CD14-positive monocyte (primary cell): ENCODE measurements around the gene CPB1. TPM values are rescaled to one million over a fixed set of nuclear protein-coding genes. Genes with fewer than 3 reads are reported as not detected.

Experiments
- DNase-seq, 3 donors: peaks; one replicate each; pipeline ENCODE4 v3.0.0-alpha.2; 2011 to 2022
- H2AFZ ChIP-seq: 2 replicates; pipeline ENCODE4 v1.6.0; 2012; ENCODE audit warnings: mild to moderate bottlenecking, low read depth, low read length, inconsistent platforms; ENCODE audit not compliant: insufficient read depth, poor library complexity, severe bottlenecking
- H3K27ac ChIP-seq, 2 donors: 1 replicate in 1 of 2; 2 replicates in 1 of 2; pipeline ENCODE4 v1.5.1; 2012 to 2013; ENCODE audit warnings: low read length in 2 of 2, control low read depth in 1 of 2, inconsistent platforms in 1 of 2, low read depth in 1 of 2, mild to moderate bottlenecking in 1 of 2
- H3K27me3 ChIP-seq, 2 donors: one replicate each; pipeline versions ENCODE4 v1.6.0 to v1.6.1; 2011 to 2013; ENCODE audit warnings: low read length in 2 of 2; ENCODE audit not compliant: control insufficient read depth in 2 of 2, insufficient read depth in 2 of 2
- H3K36me3 ChIP-seq, 2 donors: replicated peaks in 1 of 2; 1 replicate in 1 of 2; 2 replicates in 1 of 2; pipeline versions ENCODE4 v1.5.1 to v1.6.1; 2012 to 2013; ENCODE audit warnings: low read length in 2 of 2, control low read depth in 1 of 2, inconsistent platforms in 1 of 2, mild to moderate bottlenecking in 1 of 2; ENCODE audit not compliant: insufficient read depth in 2 of 2, control insufficient read depth in 1 of 2
- H3K4me1 ChIP-seq, 2 donors: 1 replicate in 1 of 2; 2 replicates in 1 of 2; pipeline versions ENCODE4 v1.5.1 to v1.6.1; 2012 to 2013; ENCODE audit warnings: low read length in 2 of 2, control low read depth in 1 of 2, inconsistent platforms in 1 of 2, mild to moderate bottlenecking in 1 of 2, moderate library complexity in 1 of 2; ENCODE audit not compliant: insufficient read depth in 2 of 2, control insufficient read depth in 1 of 2
- H3K4me2 ChIP-seq: replicated peaks from 2 replicates; pipeline ENCODE3; 2012; ENCODE audit warnings: low read length, moderate library complexity, mild to moderate bottlenecking; ENCODE audit not compliant: poor library complexity, severe bottlenecking; ENCODE audit errors: extremely low read depth
- H3K4me3 ChIP-seq, 3 experiments: fragments of 200-600 bp in 1 of 3; sonication (generic) in 1 of 3; replicated peaks in 1 of 3; 1 replicate in 2 of 3; 2 replicates in 1 of 3; pipeline ENCODE4 v1.5.1; 2011 to 2013; ENCODE audit warnings: low read length in 3 of 3, mild to moderate bottlenecking in 3 of 3, control low read depth in 2 of 3, low read depth in 2 of 3, inconsistent platforms in 1 of 3, moderate library complexity in 1 of 3
- H3K79me2 ChIP-seq: 2 replicates; pipeline ENCODE4 v1.6.0; 2012; ENCODE audit warnings: mild to moderate bottlenecking, control low read depth, inconsistent platforms, low read length, moderate library complexity; ENCODE audit not compliant: insufficient read depth
- H3K9ac ChIP-seq: 2 replicates; pipeline ENCODE4 v1.6.0; 2017; ENCODE audit warnings: low read length, mild to moderate bottlenecking; ENCODE audit not compliant: insufficient read depth, poor library complexity, severe bottlenecking
- H3K9me3 ChIP-seq, 2 donors: replicated peaks in 1 of 2; 1 replicate in 1 of 2; 2 replicates in 1 of 2; pipeline versions ENCODE4 v1.5.1 to v1.6.1; 2012 to 2013; ENCODE audit warnings: low read length in 2 of 2, control low read depth in 1 of 2; ENCODE audit not compliant: control insufficient read depth in 1 of 2, insufficient read depth in 1 of 2
- H4K20me1 ChIP-seq: 2 replicates; pipeline ENCODE4 v1.6.0; 2012; ENCODE audit warnings: mild to moderate bottlenecking, low read length, control low read depth, moderate library complexity; ENCODE audit not compliant: insufficient read depth
- H3K27ac Mint-ChIP-seq, 7 donors: one replicate each; pipeline ENCODE4 v1.8.0; 2020; ENCODE audit warnings: mild to moderate bottlenecking in 7 of 7, mixed read lengths in 7 of 7, moderate library complexity in 6 of 7, inconsistent platforms in 2 of 7
- H3K27me3 Mint-ChIP-seq, 3 donors: one replicate each; pipeline ENCODE4 v1.8.0; 2021 to 2022; ENCODE audit warnings: low read depth in 3 of 3, mild to moderate bottlenecking in 3 of 3, mixed read lengths in 3 of 3, moderate library complexity in 3 of 3, inconsistent platforms in 1 of 3
- H3K36me3 Mint-ChIP-seq, 2 donors: one replicate each; pipeline ENCODE4 v1.8.0; 2020; ENCODE audit warnings: mixed read lengths in 2 of 2, inconsistent platforms in 1 of 2, mild to moderate bottlenecking in 1 of 2
- H3K4me1 Mint-ChIP-seq: one replicate; pipeline ENCODE4 v1.8.0; 2020; ENCODE audit warnings: mild to moderate bottlenecking, mixed read lengths
- H3K4me3 Mint-ChIP-seq, 2 donors: one replicate each; pipeline ENCODE4 v1.8.0; 2020; ENCODE audit warnings: mild to moderate bottlenecking in 2 of 2, mixed read lengths in 2 of 2, moderate library complexity in 1 of 2
- H3K9me3 Mint-ChIP-seq, 7 donors: one replicate each; pipeline ENCODE4 v1.8.0; 2020 to 2022; ENCODE audit warnings: mixed read lengths in 7 of 7, mild to moderate bottlenecking in 6 of 7, moderate library complexity in 6 of 7, inconsistent platforms in 2 of 7
- CTCF ChIP-seq: fragments of 200-600 bp; IDR thresholded peaks from one replicate; pipeline ENCODE4 v1.8.0; 2022; ENCODE audit warnings: antibody characterized with exemption, mild to moderate bottlenecking
- intact Hi-C, 2 donors: fragments of 100-400 bp; cut with micrococcal nuclease; formaldehyde crosslinking; loops; one replicate each; pipeline versions ENCODE4 v1.15.0 to v1.15.1; 2023
- polyA plus RNA-seq, 3 donors: library from polyadenylated mRNA; depleted of rRNA in 1 of 3; unstranded in 2 of 3; stranded (reverse) in 1 of 3; fragments of 300-500 nt in 2 of 3; fragments of >200 nt in 1 of 3; fragmentation: Illumina TruSeq in 2 of 3; gene quantifications; 1 replicate in 2 of 3; 2 replicates in 1 of 3; pipeline ENCODE4 v1.2.3, GENCODE V29; 2012 to 2021

CPB1 gene
- polyA plus RNA-seq, 3 donors: not detected

GRCh38 chr3:148879256-148879655 lies 51.6 kb downstream of the CPB1 start:
- no peaks in the 10 kb centered on the region for H3K4me1 Mint-ChIP-seq
- Histone ChIP-seq H4K20me1 (no peaks in the 10 kb centered on the region), H3K4me2 (no peak overlapping the region), H3K27ac (no peak overlapping the region), H3K79me2 (no peaks in the 10 kb centered on the region), H3K27me3 (no peaks in the 10 kb centered on the region), H3K36me3 (no peaks in the 10 kb centered on the region), H3K9ac (no peak overlapping the region), H3K4me3 (no peak overlapping the region), H3K9me3 (no peaks in the 10 kb centered on the region), H2AFZ (no peak overlapping the region), H3K4me1 (no peaks in the 10 kb centered on the region)
- H3K27me3 Mint-ChIP-seq: peaks cover 0 to 1% (median 0%) of the 10 kb centered on the region in 3 donors
- H3K4me3 Mint-ChIP-seq: no peak overlapping the region
- no peak for TF ChIP-seq CTCF
- no peak for DNase-seq
- H3K9me3 Mint-ChIP-seq: no peaks in the 10 kb centered on the region
- no peaks in the 10 kb centered on the region for H3K36me3 Mint-ChIP-seq
- no peak overlapping the region for H3K27ac Mint-ChIP-seq
- intact Hi-C loops: no loop called here

GRCh38 chr3:148880681-148881080 lies 53.1 kb downstream of the CPB1 start:
- H3K4me1 Mint-ChIP-seq: no peaks in the 10 kb centered on the region
- Histone ChIP-seq H2AFZ (no peak overlapping the region), H3K27ac (no peak overlapping the region), H3K4me3 (no peak overlapping the region), H3K4me2 (no peak overlapping the region), H4K20me1 (no peaks in the 10 kb centered on the region), H3K9me3 (no peaks in the 10 kb centered on the region), H3K36me3 (no peaks in the 10 kb centered on the region), H3K79me2 (no peaks in the 10 kb centered on the region), H3K4me1 (no peaks in the 10 kb centered on the region), H3K9ac (no peak overlapping the region), H3K27me3 (no peaks in the 10 kb centered on the region)
- peak; percentile 10 for TF ChIP-seq CTCF
- H3K9me3 Mint-ChIP-seq: no peaks in the 10 kb centered on the region
- H3K27me3 Mint-ChIP-seq: peaks cover 0 to 1% (median 0%) of the 10 kb centered on the region in 3 donors
- no peak for DNase-seq
- intact Hi-C loops: no loop called here
- no peak overlapping the region for H3K4me3 Mint-ChIP-seq
- H3K27ac Mint-ChIP-seq: no peak overlapping the region
- no peaks in the 10 kb centered on the region for H3K36me3 Mint-ChIP-seq
